Spleen (tissue), 11 donors: ENCODE results near the gene PCDH19. TPM values are rescaled to one million over a fixed set of nuclear protein-coding genes. Genes with fewer than 3 reads are reported as not detected.

Experiments used
- DNase-seq: peaks from one replicate; pipeline ENCODE4 v3.0.0-alpha.2; 2020
- H3K27ac ChIP-seq, 8 donors: fragments of 200-600 bp; sonication (generic) in 7 of 8; 1 replicate in 4 of 8; 2 replicates in 4 of 8; pipeline versions ENCODE4 v1.5.0 to v1.8.0; 2016 to 2021; ENCODE audit warnings: inconsistent platforms in 4 of 8, mild to moderate bottlenecking in 4 of 8, moderate library complexity in 1 of 8
- H3K27me3 ChIP-seq, 7 donors: fragments of 200-600 bp; sonication (generic) in 6 of 7; replicated peaks in 1 of 7; 1 replicate in 4 of 7; 2 replicates in 3 of 7; pipeline versions ENCODE4 v1.5.0 to v1.8.0; 2016 to 2021; ENCODE audit warnings: inconsistent platforms in 3 of 7, mild to moderate bottlenecking in 1 of 7
- H3K36me3 ChIP-seq, 6 donors: fragments of 200-600 bp; sonication (generic) in 5 of 6; 1 replicate in 4 of 6; 2 replicates in 2 of 6; pipeline versions ENCODE4 v1.5.0 to v1.8.0; 2016 to 2021; ENCODE audit warnings: inconsistent platforms in 2 of 6
- H3K4me1 ChIP-seq, 6 donors: fragments of 200-600 bp; sonication (generic) in 5 of 6; 1 replicate in 3 of 6; 2 replicates in 3 of 6; pipeline versions ENCODE4 v1.5.0 to v1.8.0; 2016 to 2021; ENCODE audit warnings: inconsistent platforms in 3 of 6
- H3K4me3 ChIP-seq, 8 donors: fragments of 200-600 bp; sonication (generic) in 7 of 8; 1 replicate in 4 of 8; 2 replicates in 4 of 8; pipeline versions ENCODE4 v1.5.0 to v1.8.0; 2016 to 2021; ENCODE audit warnings: inconsistent platforms in 4 of 8, mild to moderate bottlenecking in 4 of 8, moderate library complexity in 2 of 8
- H3K9me3 ChIP-seq, 8 donors: fragments of 200-600 bp; sonication (generic) in 7 of 8; 1 replicate in 4 of 8; 2 replicates in 4 of 8; pipeline versions ENCODE4 v1.5.0 to v1.8.0; 2016 to 2021; ENCODE audit warnings: inconsistent platforms in 4 of 8
- POLR2A ChIP-seq, 3 donors: fragments of 450-650 bp; IDR thresholded peaks; one replicate each; pipeline ENCODE4 v1.5.1; 2017; ENCODE audit warnings: antibody characterized with exemption in 3 of 3, mild to moderate bottlenecking in 1 of 3
- POLR2AphosphoS5 ChIP-seq, 3 donors: sonication (generic); formaldehyde crosslinking; IDR thresholded peaks; one replicate each; pipeline ENCODE4 v1.5.1; 2017; ENCODE audit warnings: antibody characterized with exemption in 3 of 3
- WGBS, 5 donors: extraction: QIAGEN DNeasy Blood & Tissue Kit in 3 of 5; methylation state at CpG; one replicate each; pipeline versions ENCODE4 v1.1.5 to v1.1.7; 2013 to 2018; 5-methylcytosine and 5-hydroxymethylcytosine counted together
- intact Hi-C: fragments of 100-400 bp; cut with DNase I; formaldehyde crosslinking; loops from one replicate; pipeline ENCODE4 v1.15.0; 2023; ENCODE audit warnings: low total_unique reads
- polyA plus RNA-seq, 3 donors: library from polyadenylated mRNA; stranded (reverse); fragments of 200-250 nt; gene quantifications; one replicate each; pipeline ENCODE4 v1.2.1, GENCODE V29; 2013
- total RNA-seq, 7 donors: library from RNA; depleted of rRNA in 3 of 7; stranded (reverse); fragments of >200 nt in 3 of 7; fragmentation: NEBNext Ultra II Directional in 4 of 7; extraction: Animal tissue kit (Norgen Biotek cat#: 25700) in 4 of 7; gene quantifications; one replicate each; pipeline versions ENCODE4 v1.1.0 to v1.2.1, GENCODE V29; 2016 to 2021
- TF ChIP-seq, protein P1 (sequence below), 11 experiments: fragments of 200-600 bp in 7 of 11; fragments of 450-650 bp in 4 of 11; sonication (generic) in 4 of 11; IDR thresholded peaks in 8 of 11; conservative IDR thresholded peaks in 3 of 11; 1 replicate in 7 of 11; 2 replicates in 4 of 11; pipeline versions ENCODE4 v1.4.0 to v1.8.0; 2016 to 2021; ENCODE audit warnings: antibody characterized with exemption in 11 of 11, inconsistent platforms in 4 of 11, mild to moderate bottlenecking in 1 of 11
- donor health status: healthy with polysubstance abuse.
- donor health status: DM: no; HTN: no; CAD: no; lungs with moderate emphysema.
- donor health status: DM: no; HTN: no; CAD: no.
- donor health status: Bipolar disorder and iron deficiency.
- donor health status: healthy.
- donor health status: DM: no; HTN: no; CAD: no.
- donor health status: DM: yes; HTN: yes; CAD: no.

The PCDH19 gene
- total and polyA plus RNA-seq, 10 donors: 0.02 to 0.34 (median 0.08) TPM

- Histone ChIP-seq H3K27ac (no peak overlapping the region), H3K4me3 (no peak overlapping the region), H3K27me3 (no peaks in the 10 kb centered on the region), H3K9me3 (no peaks in the 10 kb centered on the region), H3K4me1 (no peaks in the 10 kb centered on the region), H3K36me3 (no peaks in the 10 kb centered on the region)
- TF ChIP-seq, protein P1, sequence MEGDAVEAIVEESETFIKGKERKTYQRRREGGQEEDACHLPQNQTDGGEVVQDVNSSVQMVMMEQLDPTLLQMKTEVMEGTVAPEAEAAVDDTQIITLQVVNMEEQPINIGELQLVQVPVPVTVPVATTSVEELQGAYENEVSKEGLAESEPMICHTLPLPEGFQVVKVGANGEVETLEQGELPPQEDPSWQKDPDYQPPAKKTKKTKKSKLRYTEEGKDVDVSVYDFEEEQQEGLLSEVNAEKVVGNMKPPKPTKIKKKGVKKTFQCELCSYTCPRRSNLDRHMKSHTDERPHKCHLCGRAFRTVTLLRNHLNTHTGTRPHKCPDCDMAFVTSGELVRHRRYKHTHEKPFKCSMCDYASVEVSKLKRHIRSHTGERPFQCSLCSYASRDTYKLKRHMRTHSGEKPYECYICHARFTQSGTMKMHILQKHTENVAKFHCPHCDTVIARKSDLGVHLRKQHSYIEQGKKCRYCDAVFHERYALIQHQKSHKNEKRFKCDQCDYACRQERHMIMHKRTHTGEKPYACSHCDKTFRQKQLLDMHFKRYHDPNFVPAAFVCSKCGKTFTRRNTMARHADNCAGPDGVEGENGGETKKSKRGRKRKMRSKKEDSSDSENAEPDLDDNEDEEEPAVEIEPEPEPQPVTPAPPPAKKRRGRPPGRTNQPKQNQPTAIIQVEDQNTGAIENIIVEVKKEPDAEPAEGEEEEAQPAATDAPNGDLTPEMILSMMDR (IDR thresholded peaks at IDR 0.05 in 8 of 11, conservative IDR thresholded peaks at IDR 0.05 in 3 of 11): no peak
- TF ChIP-seq POLR2AphosphoS5 (IDR thresholded peaks at IDR 0.05) (no peak), POLR2A (IDR thresholded peaks at IDR 0.05) (no peak)
- intact Hi-C loops: no loop called here
- DNase-seq: no peak
- 68 to 78% (median 71%) methylated on average over 3 of the region's 3 CpGs for WGBS, 5 donors
Measured at GRCh38 chrX:100316987-100317386, 93.1 kb downstream of the PCDH19 start.

GRCh38 chrX:100315566-100315965 lies 94.5 kb downstream of the PCDH19 start:
- 62 to 86% (median 71%) methylated on average over 3 of the region's 3 CpGs for WGBS, 5 donors
- intact Hi-C loops: no loop called here
- no peak for DNase-seq

DNA sequence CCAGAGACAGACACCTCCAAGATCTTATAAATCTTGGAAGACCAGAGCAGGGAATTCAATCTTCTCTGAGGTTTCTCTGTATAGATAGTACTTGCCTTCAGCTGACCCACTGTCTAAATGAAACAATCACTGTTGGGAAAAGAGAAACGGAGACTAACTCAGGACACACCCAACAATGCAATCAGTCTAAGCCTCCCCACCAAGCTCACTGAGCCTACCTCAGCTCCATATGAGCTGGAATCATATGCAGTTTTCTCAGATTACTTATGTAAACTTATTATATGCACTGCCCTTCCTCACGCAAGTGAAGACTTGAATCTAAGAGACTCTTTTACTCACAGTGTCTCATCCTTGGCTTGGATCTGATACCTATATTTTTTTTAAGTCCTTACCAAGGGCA lies 110.5 kb downstream of the PCDH19 start:
- H3K9me3 ChIP-seq: no peaks in the 10 kb centered on the region
- intact Hi-C loops: no loop called here
- no peak for DNase-seq
- H3K27ac ChIP-seq: no peak overlapping the region
- 67 to 93% (median 79%) methylated on average over 2 of the region's 2 CpGs for whole genome bisulfite sequencing, 5 donors
- H3K4me1 ChIP-seq: no peaks in the 10 kb centered on the region
- no peaks in the 10 kb centered on the region for H3K36me3 ChIP-seq
- H3K27me3 ChIP-seq: no peaks in the 10 kb centered on the region
- no peak overlapping the region for H3K4me3 ChIP-seq
- TF ChIP-seq, protein P1 (IDR thresholded peaks at IDR 0.05 in 8 of 11, conservative IDR thresholded peaks at IDR 0.05 in 3 of 11): no peak
- TF ChIP-seq POLR2AphosphoS5 (IDR thresholded peaks at IDR 0.05): no peak
- TF ChIP-seq POLR2A (IDR thresholded peaks at IDR 0.05): no peak

More at GRCh38 chrX:100315566-100315965, 94.5 kb downstream of the PCDH19 start:
- H3K27ac ChIP-seq: no peak overlapping the region
- TF ChIP-seq POLR2AphosphoS5 (IDR thresholded peaks at IDR 0.05) (no peak), POLR2A (IDR thresholded peaks at IDR 0.05) (no peak)
- TF ChIP-seq, protein P1 (IDR thresholded peaks at IDR 0.05 in 8 of 11, conservative IDR thresholded peaks at IDR 0.05 in 3 of 11): no peak
- H3K36me3 ChIP-seq: no peaks in the 10 kb centered on the region
- no peaks in the 10 kb centered on the region for H3K9me3 ChIP-seq
- no peaks in the 10 kb centered on the region for H3K27me3 ChIP-seq
- H3K4me3 ChIP-seq: no peak overlapping the region
- H3K4me1 ChIP-seq: no peaks in the 10 kb centered on the region

GRCh38 chrX:100297728-100298127 lies 112.3 kb downstream of the PCDH19 start:
- WGBS, 5 donors: 88 to 95% (median 91%) methylated on average over 1 of the region's 1 CpG
- no peaks in the 10 kb centered on the region for H3K9me3 ChIP-seq
- H3K27me3 ChIP-seq: no peaks in the 10 kb centered on the region
- intact Hi-C loops: no loop called here
- H3K4me3 ChIP-seq: no peak overlapping the region
- no peak for DNase-seq
- no peaks in the 10 kb centered on the region for H3K4me1 ChIP-seq
- no peaks in the 10 kb centered on the region for H3K36me3 ChIP-seq
- no peak for TF ChIP-seq POLR2AphosphoS5 (IDR thresholded peaks at IDR 0.05)
- TF ChIP-seq POLR2A (IDR thresholded peaks at IDR 0.05): no peak
- TF ChIP-seq, protein P1 (IDR thresholded peaks at IDR 0.05 in 8 of 11, conservative IDR thresholded peaks at IDR 0.05 in 3 of 11): no peak
- no peak overlapping the region for H3K27ac ChIP-seq
